GM18508 (cell line): ENCODE data around the gene ZNF514.
A peak's percentile ranks its signal among the peaks of the same experiment; 100 is the strongest.
"Not testable (repeated sequence)": the region's sequence is repeated elsewhere in the genome, so short reads cannot be mapped to it uniquely, and the experiment has no call there.

Experiments used
- ATAC-seq: cut with Tn5 transposase; IDR thresholded peaks from one replicate; pipeline ENCODE4 v1.9.1; 2021; ENCODE audit warnings: moderate number of reproducible peaks; ENCODE audit not compliant: insufficient read depth, unreplicated experiment

Gene ZNF514

GRCh38 chr2:95159690-95160449, at the start of gene ZNF514:
ZNF514 (minus strand) TSS chr2:95159848; CDS start chr2:95153253, 6,595 bp downstream.
- no peak for ATAC-seq

DNA sequence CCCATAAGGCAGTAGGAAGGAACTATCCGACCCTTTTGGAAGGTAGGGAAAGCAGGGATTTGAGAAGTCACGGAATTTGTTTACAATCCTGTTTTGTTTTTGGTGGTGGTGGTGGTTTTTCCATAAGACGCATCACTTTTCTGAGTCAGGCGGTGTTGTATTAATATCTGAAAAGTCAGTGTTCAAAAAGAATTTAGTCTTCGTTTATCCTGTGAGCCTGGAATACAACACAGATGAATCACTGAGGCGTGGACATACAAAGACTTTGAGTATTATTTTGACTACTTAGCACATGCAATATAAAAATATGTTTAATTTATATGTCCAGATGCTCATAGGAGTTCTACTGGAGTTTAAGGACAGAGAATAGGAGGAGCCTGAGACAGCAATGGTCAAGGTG, 48.5 kb upstream of the ZNF514 start:
- no peak for ATAC-seq

GRCh38 chr2:95207111-95207961, 47.7 kb upstream of the ZNF514 start, which contains the start of gene ZNF892:
ZNF892 (plus strand) TSS chr2:95207521; CDS start chr2:95207816, 295 bp downstream.
- peak; percentile 92 for ATAC-seq

GRCh38 chr2:95206096-95206495, 46.4 kb upstream of the ZNF514 start:
- no peak for ATAC-seq

GRCh38 chr2:95204396-95204795, 44.7 kb upstream of the ZNF514 start:
- ATAC-seq, result no peak

GRCh38 chr2:95203911-95204310, 44.3 kb upstream of the ZNF514 start:
- ATAC-seq, result no peak

DNA sequence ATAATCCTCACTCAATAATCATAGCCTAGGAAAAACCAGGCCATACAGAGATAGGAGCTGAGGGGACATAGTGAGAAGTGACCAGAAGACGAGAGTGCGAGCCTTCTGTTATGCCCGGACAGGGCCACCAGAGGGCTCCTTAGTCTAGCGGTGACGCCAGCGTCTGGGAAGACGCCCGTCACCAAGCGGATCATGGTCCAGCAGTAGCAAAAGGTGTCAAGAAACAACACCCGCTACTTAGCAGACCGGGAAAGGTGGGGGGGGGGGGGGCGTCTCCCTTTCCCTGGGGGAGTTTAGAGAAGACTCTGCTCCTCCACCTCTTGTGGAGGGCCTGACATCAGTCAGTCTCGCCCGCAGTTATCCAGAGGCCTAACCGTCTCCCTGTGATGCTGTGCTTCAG, 33.3 kb upstream of the ZNF514 start:
- not testable (repeated sequence) for ATAC-seq

GRCh38 chr2:95185973-95186372, 26.3 kb upstream of the ZNF514 start:
- no peak for ATAC-seq

DNA sequence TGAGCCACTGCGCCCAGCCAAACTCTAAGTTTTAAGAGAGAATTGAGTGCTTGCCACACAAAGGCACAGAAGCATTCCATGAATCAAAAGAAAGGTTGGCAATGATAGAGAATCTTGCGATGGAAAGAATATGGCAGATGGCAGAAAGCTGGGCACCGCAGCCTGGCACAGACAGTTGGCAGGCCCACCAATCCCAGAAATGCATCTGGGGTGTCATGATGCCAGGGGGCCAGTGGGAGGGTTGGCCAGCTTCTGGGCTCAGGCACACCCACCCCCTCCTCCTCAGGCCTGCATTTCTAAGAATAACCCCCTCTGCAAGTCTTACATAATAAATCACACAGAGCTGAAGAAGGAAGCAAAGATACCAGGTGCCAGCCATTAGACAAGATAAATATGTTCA, 25.5 kb upstream of the ZNF514 start:
- ATAC-seq, result no peak

- no peak for ATAC-seq
These were observed 22.1 kb upstream of the ZNF514 start for GRCh38 chr2:95181774-95182173.

GRCh38 chr2:95179451-95179850, 19.8 kb upstream of the ZNF514 start:
- no peak for ATAC-seq

GRCh38 chr2:95174031-95174542, 14.4 kb upstream of the ZNF514 start:
- no peak for ATAC-seq

GRCh38 chr2:95171902-95172301, 12.3 kb upstream of the ZNF514 start:
- no peak for ATAC-seq

GRCh38 chr2:95166065-95166763, 6.6 kb upstream of the ZNF514 start:
- no peak for ATAC-seq

DNA sequence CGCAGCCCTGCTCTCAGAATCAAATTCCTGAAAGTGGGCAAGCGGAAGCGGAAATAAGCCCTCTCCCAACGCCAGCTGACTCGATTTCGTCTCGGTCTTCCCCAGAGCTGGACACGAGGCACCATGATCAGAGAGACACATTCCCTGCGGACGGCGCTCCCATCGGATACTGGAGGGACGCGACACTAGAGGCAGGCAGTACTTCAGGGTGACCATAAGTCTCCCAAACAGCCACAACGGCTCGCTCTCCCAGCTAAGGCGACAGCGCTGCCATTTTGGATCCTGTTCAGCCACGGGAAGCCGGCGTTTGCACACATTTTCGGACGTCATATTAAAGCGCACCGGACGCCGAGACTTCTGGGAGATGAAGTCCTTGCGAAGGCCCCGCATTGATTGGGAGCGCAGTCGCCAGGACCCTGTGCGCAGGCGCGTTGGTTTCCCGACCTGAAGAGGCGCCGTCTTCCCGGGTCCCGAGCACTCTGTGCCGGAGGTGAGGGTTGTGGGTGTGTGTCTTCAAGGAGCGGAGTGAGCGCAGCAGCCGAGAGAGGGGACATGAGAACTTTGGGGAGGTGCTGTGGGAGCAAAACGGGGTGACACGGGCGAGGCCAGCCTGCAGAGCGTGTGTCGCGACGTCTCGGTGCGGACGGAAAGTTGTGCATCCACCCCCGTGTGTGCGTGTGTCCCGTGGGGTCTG, 5.9 kb upstream of the ZNF514 start, which contains the start of gene ZNF2:
ZNF2 (plus strand) TSS at position 439 of the 694 bp plus-strand sequence. CDS start 10,418 bp downstream, outside the sequence.
- peak; percentile 63 for ATAC-seq

- ATAC-seq, result no peak
These were observed 5.4 kb upstream of the ZNF514 start for GRCh38 chr2:95165030-95165370.

DNA sequence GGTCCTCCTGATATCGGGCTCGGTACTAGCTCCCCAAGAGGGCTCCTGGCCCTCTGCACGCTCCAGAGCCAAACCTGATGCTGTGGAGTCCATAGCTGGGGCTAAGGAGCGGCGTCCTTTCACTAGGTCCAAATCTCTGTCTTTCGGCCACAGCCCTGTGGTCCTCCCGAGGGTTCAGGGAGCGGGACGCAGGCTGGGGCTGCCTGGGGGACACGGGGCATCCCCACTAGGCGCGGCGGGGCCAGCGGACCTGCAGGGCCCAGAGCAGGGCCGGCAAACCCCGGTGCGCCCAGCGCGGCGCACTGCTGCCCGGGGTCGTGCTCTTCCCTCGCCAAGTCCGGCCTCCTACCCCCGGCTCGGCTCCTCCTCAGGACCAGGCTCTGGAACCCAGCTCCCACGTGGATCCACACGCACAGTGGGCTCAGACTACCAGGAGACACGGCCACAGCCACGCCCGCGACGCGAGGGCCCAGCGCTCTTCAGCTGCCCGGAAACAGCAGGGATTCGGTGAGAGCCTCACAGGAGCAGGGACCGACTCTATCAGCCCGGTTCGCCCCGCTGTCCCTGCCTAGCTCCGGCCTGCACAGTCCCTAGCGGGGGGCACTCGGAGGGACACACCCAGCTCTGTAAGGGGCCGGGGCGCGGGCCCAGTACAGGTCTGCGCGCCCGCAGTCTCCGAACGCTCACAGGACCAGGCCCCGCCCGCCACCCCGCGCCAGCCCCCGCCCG, 593 bp downstream of the ZNF514 start:
- ATAC-seq, result no peak

DNA sequence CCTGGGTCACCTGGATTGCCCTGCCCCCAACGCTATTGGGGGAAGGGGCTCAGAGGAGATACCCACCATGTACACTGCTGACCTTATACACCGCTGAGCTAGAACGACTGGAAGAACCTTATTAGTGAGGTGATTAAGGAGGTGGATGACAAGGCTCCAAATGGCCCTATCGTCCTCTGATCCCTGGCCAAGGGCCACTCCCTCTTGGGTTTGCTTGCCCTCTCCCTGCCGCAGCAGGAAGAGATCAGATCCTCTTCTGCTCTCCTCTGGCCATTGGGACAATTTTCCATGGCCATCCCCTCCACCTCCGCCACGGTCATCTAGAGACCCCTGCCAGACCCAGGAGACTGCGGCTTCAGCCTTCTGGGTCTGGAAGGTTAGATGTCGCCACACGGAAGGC, 1.2 kb downstream of the ZNF514 start:
- no peak for ATAC-seq

DNA sequence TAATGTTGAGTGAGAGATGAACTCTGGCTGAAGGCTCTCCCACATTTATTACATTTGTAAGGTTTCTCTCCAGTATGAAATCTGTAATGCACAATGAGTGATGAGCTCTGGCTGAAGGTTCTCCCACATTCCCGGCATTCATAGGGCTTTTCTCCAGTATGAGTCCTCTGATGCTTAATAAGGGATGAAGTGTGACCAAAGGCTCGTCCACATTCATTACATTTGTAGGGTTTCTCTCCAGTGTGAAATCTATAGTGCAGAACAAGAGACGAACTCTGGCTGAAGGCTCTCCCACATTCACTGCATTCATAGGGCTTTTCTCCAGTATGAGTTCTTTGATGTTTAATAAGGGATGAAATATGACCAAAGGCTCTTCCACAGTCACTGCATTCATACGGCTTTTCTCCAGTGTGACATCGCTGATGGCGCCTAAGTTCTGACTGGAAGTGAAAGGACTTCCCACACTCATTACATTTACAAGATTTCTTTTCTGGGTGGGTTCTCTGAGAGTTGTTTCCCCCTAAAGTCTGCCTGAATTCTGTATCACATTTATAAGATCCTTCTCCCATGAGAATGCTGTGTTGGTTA, 10.2 kb downstream of the ZNF514 start:
- no peak for ATAC-seq
